Endothelial cell of umbilical vein (primary cell): ENCODE results near the gene OARD1. TPM values are rescaled to one million over a fixed set of nuclear protein-coding genes. Genes with fewer than 3 reads are reported as not detected.

Source experiments
- BruUV-seq: library from RNA; stranded (reverse); fragments of 400-500 nt; replicated peaks from 2 replicates; lab custom pipeline; 2021; lab: Mats Ljungman, UMichigan
- CTCF ChIA-PET: fragments of 300-600, 350-600 bp; sonication (Branson Sonifier 250); formaldehyde crosslinking; loops from one replicate; lab custom pipeline; 2021; ENCODE audit warnings: antibody characterized with exemption, inconsistent platforms; lab: Charles Lee
- POLR2A ChIA-PET: fragments of 300-600, 350-600 bp; sonication (Branson Sonifier 250); formaldehyde crosslinking; loops from one replicate; lab custom pipeline; 2021; ENCODE audit warnings: antibody characterized with exemption, inconsistent platforms; lab: Charles Lee
- DNase-seq: peaks from one replicate; pipeline ENCODE4 v3.0.0-alpha.2; 2011; ENCODE audit warnings: low read depth, low spot score
- FAIRE-seq: peaks from 2 replicates; lab custom pipeline; 2011; peaks lifted over from hg19 to GRCh38; lab: Jason Lieb, UNC
- H2AFZ ChIP-seq: 2 replicates; pipeline ENCODE4 v1.6.0; 2012; ENCODE audit warnings: low read depth, low read length, control low read depth, inconsistent platforms
- H3K27ac ChIP-seq: 2 replicates; pipeline ENCODE4 v1.5.1; 2011; ENCODE audit warnings: low read depth, mild to moderate bottlenecking, control low read depth, low read length, moderate library complexity; ENCODE audit not compliant: insufficient read depth
- H3K27me3 ChIP-seq, 2 experiments: 2 replicates each; pipeline versions ENCODE4 v1.6.0 to v1.6.1; 2011; ENCODE audit warnings: low read length in 2 of 2, mixed read lengths in 1 of 2; ENCODE audit not compliant: control insufficient read depth in 2 of 2, insufficient read depth in 2 of 2
- H3K36me3 ChIP-seq, 2 experiments: 2 replicates in 1 of 2; 3 replicates in 1 of 2; pipeline ENCODE4 v1.5.1; 2011; ENCODE audit warnings: low read length in 2 of 2, mild to moderate bottlenecking in 1 of 2, moderate library complexity in 1 of 2; ENCODE audit not compliant: control insufficient read depth in 2 of 2, insufficient read depth in 2 of 2; ENCODE audit errors: extremely low read depth in 1 of 2
- H3K4me1 ChIP-seq: 3 replicates; pipeline ENCODE4 v1.5.1; 2011; ENCODE audit warnings: mild to moderate bottlenecking, low read length; ENCODE audit not compliant: control insufficient read depth, insufficient read depth; ENCODE audit errors: extremely low read depth
- H3K4me2 ChIP-seq: 2 replicates; pipeline ENCODE4 v1.6.1; 2011; ENCODE audit warnings: low read length, control low read depth, mixed read lengths; ENCODE audit not compliant: insufficient read depth
- H3K4me3 ChIP-seq, 3 experiments: fragments of 200-600 bp in 1 of 3; sonication (generic), shearing (Covaris generic) in 1 of 3; replicated peaks in 1 of 3; 2 replicates each; pipeline ENCODE4 v1.5.1; 2011 to 2016; ENCODE audit warnings: control low read depth in 3 of 3, low read length in 3 of 3, mild to moderate bottlenecking in 2 of 3, inconsistent platforms in 1 of 3, low read depth in 1 of 3, moderate library complexity in 1 of 3; ENCODE audit not compliant: insufficient read depth in 1 of 3
- H3K79me2 ChIP-seq: 2 replicates; pipeline ENCODE4 v1.6.0; 2012; ENCODE audit warnings: low read length, inconsistent platforms; ENCODE audit not compliant: control insufficient read depth, insufficient read depth
- H3K9ac ChIP-seq: replicated peaks from 2 replicates; pipeline ENCODE3; 2011; ENCODE audit warnings: low read length, control low read depth; ENCODE audit not compliant: insufficient read depth; ENCODE audit errors: extremely low read depth
- H3K9me1 ChIP-seq: replicated peaks from 3 replicates; pipeline ENCODE4 v1.6.0; 2011; ENCODE audit warnings: mild to moderate bottlenecking, low read length; ENCODE audit not compliant: control insufficient read depth, insufficient read depth; ENCODE audit errors: extremely low read depth
- H3K9me3 ChIP-seq: replicated peaks from 2 replicates; pipeline ENCODE4 v1.5.1; 2012; ENCODE audit warnings: low read length, inconsistent platforms; ENCODE audit not compliant: control insufficient read depth, insufficient read depth
- H4K20me1 ChIP-seq: replicated peaks from 2 replicates; pipeline ENCODE3; 2011; ENCODE audit warnings: mild to moderate bottlenecking, low read length; ENCODE audit not compliant: control insufficient read depth, insufficient read depth; ENCODE audit errors: extremely low read depth
- EZH2 ChIP-seq: IDR thresholded peaks from 2 replicates; pipeline ENCODE4 v1.6.1; 2012; ENCODE audit warnings: borderline replicate concordance, low read depth, mild to moderate bottlenecking, moderate library complexity, low read length, inconsistent platforms; ENCODE audit not compliant: severe bottlenecking
- FOS ChIP-seq: IDR thresholded peaks from 2 replicates; pipeline ENCODE4 v1.6.1; 2011; ENCODE audit warnings: mild to moderate bottlenecking, low read length, moderate library complexity, borderline replicate concordance; ENCODE audit not compliant: insufficient read depth
- GATA2 ChIP-seq: IDR thresholded peaks from 2 replicates; pipeline ENCODE4 v1.7.0; 2011; ENCODE audit warnings: low read depth, mild to moderate bottlenecking, moderate library complexity, mixed read lengths, low read length; ENCODE audit not compliant: insufficient read length, insufficient read depth
- JUN ChIP-seq: IDR thresholded peaks from 2 replicates; pipeline ENCODE4 v1.6.1; 2011; ENCODE audit warnings: borderline replicate concordance, low read depth; ENCODE audit not compliant: insufficient read length, insufficient read depth
- MYC ChIP-seq: IDR thresholded peaks from one replicate; pipeline ENCODE4 v1.6.1; 2011; ENCODE audit warnings: mild to moderate bottlenecking, low read depth, low read length
- POLR2A ChIP-seq: IDR thresholded peaks from 2 replicates; pipeline ENCODE4 v1.6.1; 2012; ENCODE audit warnings: low read depth, mild to moderate bottlenecking, control low read depth, low read length
- POLR2AphosphoS5 ChIP-seq: IDR thresholded peaks from 2 replicates; pipeline ENCODE4 v1.6.1; 2012; ENCODE audit warnings: low read depth, mild to moderate bottlenecking, control low read depth, low read length, moderate library complexity; ENCODE audit not compliant: insufficient read depth
- dilution Hi-C: fragments of 300-500 bp; cut with MboI; formaldehyde crosslinking; loops from one replicate; pipeline ENCODE4 v1.15.0; 2019; ENCODE audit warnings: low sequenced_read_pairs; ENCODE audit not compliant: extremely low pct_ligation_motif_present
- intact Hi-C: fragments of 100-400 bp; cut with micrococcal nuclease; formaldehyde crosslinking; loops from one replicate; pipeline ENCODE4 v1.10.0; 2022
- polyA plus RNA-seq, 4 experiments: library from polyadenylated mRNA; depleted of rRNA in 3 of 4; stranded (reverse) in 3 of 4; unstranded in 1 of 4; fragments of >200 nt; gene quantifications; 2 replicates each; pipeline versions ENCODE4 v1.2.1 to v1.2.3, GENCODE V29; 2011 to 2012; ENCODE audit warnings: missing spikeins in 1 of 4
- total RNA-seq: library from RNA; stranded (reverse); gene quantifications from 2 replicates; pipeline ENCODE4 v1.2.3, GENCODE V29; 2021
- TF ChIP-seq, protein P1 (sequence below), 2 donors: IDR thresholded peaks; 1 replicate in 1 of 2; 2 replicates in 1 of 2; pipeline ENCODE4 v1.5.1; 2011; ENCODE audit warnings: low read length in 2 of 2, mild to moderate bottlenecking in 2 of 2, moderate library complexity in 2 of 2, control low read depth in 1 of 2, inconsistent platforms in 1 of 2, low read depth in 1 of 2; ENCODE audit not compliant: insufficient read depth in 1 of 2; ENCODE audit errors: extremely low read depth in 1 of 2
- TF ChIP-seq, protein P2 (sequence below): IDR thresholded peaks from 2 replicates; pipeline ENCODE4 v1.6.1; 2011; ENCODE audit not compliant: insufficient read depth, insufficient read length

Gene OARD1
- total and polyA plus RNA-seq, 2 donors (not counting 3 experiments of a cell fraction or from before 2014, with no cell fraction given) = 5.2 to 13.0 TPM

DNA sequence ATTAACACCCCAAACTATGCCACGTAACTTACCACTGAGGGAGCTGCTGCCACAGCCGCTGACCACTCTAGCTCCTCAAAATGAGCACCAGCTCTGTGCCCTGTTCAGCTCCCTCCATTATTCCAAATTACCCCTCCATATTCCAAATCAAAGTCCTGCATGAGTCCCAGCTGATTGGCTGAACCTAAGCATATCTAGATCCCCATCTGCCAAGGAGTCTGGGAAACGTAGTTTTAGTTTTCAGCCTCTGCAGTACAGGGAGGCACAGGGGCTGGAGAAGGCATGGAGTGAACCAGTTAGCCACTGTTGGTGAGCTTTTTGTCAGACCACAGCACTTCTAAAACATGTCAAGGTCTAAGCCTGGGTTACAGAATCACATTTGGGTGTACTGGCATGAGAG lies 49.0 kb downstream of the OARD1 start:
- Histone ChIP-seq H3K27me3 (no peaks in the 10 kb centered on the region), H3K9me1 (no peaks in the 10 kb centered on the region), H3K4me2 (no peak overlapping the region), H4K20me1 (no peaks in the 10 kb centered on the region), H3K79me2 (no peaks in the 10 kb centered on the region), H3K9me3 (no peaks in the 10 kb centered on the region), H3K9ac (no peak overlapping the region), H3K4me1 (peaks cover 3% of the 10 kb centered on the region), H3K27ac (no peak overlapping the region), H2AFZ (no peak overlapping the region), H3K36me3 (no peaks in the 10 kb centered on the region), H3K4me3 (no peak overlapping the region)
- dilution Hi-C loops (no loop called here), intact Hi-C loops (no loop called here)
- FAIRE-seq = no peak
- no peak for DNase-seq
- no TSS peak for BruUV-seq
- peak; percentile 11 for TF ChIP-seq GATA2
- TF ChIP-seq POLR2A = no peak
- ChIA-PET POLR2A (no interaction called here), CTCF (interaction anchor here (4.2 kb wide), 1 partner anchor 128 kb away, joined by 20 read pairs; no protein-coding TSS in a partner anchor)

DNA sequence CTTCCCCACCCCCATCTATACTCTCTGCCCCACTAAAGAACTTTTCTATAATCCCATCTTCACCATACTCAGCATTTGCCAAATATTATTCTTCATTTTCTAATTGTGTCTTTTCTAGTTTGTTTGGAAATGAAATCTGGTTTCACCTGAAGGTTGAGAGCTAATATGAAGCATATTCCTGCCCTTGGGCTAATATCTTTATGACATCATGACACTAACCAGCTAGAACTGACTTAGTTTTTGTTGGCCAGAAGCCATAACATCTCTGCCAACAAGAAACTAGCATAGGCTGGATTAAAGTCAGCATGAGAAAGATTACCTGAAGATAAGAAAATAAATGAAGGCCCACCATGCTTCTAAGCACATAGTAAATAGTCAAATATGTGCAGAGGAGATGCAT lies 49.9 kb downstream of the OARD1 start:
- dilution Hi-C loops = no loop called here
- Histone ChIP-seq H3K4me3 (no peak overlapping the region), H3K9me3 (no peaks in the 10 kb centered on the region), H3K27me3 (peaks cover 0 to 2% of the 10 kb centered on the region in 2 experiments), H3K36me3 (no peaks in the 10 kb centered on the region), H3K9me1 (no peaks in the 10 kb centered on the region), H3K4me1 (no peaks in the 10 kb centered on the region), H3K9ac (no peak overlapping the region), H3K4me2 (no peak overlapping the region), H3K27ac (no peak overlapping the region), H4K20me1 (no peaks in the 10 kb centered on the region), H2AFZ (no peak overlapping the region), H3K79me2 (no peaks in the 10 kb centered on the region)
- intact Hi-C loops = no loop called here
- POLR2A ChIA-PET = no interaction called here
- DNase-seq (peak; percentile 51), FAIRE-seq (peak; percentile 62)
- BruUV-seq = no TSS peak
- CTCF ChIA-PET = interaction anchor here (4.2 kb wide), 1 partner anchor 127 kb away, joined by 20 read pairs; no protein-coding TSS in a partner anchor
- no peak for TF ChIP-seq JUN
- no peak for TF ChIP-seq MYC
- TF ChIP-seq, protein P1, sequence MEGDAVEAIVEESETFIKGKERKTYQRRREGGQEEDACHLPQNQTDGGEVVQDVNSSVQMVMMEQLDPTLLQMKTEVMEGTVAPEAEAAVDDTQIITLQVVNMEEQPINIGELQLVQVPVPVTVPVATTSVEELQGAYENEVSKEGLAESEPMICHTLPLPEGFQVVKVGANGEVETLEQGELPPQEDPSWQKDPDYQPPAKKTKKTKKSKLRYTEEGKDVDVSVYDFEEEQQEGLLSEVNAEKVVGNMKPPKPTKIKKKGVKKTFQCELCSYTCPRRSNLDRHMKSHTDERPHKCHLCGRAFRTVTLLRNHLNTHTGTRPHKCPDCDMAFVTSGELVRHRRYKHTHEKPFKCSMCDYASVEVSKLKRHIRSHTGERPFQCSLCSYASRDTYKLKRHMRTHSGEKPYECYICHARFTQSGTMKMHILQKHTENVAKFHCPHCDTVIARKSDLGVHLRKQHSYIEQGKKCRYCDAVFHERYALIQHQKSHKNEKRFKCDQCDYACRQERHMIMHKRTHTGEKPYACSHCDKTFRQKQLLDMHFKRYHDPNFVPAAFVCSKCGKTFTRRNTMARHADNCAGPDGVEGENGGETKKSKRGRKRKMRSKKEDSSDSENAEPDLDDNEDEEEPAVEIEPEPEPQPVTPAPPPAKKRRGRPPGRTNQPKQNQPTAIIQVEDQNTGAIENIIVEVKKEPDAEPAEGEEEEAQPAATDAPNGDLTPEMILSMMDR (IDR thresholded peaks at IDR 0.05; ENCODE audit: extremely low read depth in 1 of 2, insufficient read depth in 1 of 2, low read depth in 1 of 2, low read length in 2 of 2) = no peak
- no peak for TF ChIP-seq POLR2A
- TF ChIP-seq, protein P2, sequence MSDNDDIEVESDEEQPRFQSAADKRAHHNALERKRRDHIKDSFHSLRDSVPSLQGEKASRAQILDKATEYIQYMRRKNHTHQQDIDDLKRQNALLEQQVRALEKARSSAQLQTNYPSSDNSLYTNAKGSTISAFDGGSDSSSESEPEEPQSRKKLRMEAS = no peak
- TF ChIP-seq POLR2AphosphoS5 = no peak
- TF ChIP-seq FOS = no peak
- no peak for TF ChIP-seq GATA2
- no peak for TF ChIP-seq EZH2
